Activated CD4-positive, alpha-beta T cell treated with anti-CD3 and anti-CD28 coated beads, Interleukin-2, amount 10 ng/mL, durations not matched to agents 24 days and 14 days (primary cell): ENCODE results near the gene HS3ST5. TPM values are rescaled to one million over a fixed set of nuclear protein-coding genes. Genes with fewer than 3 reads are reported as not detected.
"Not testable (repeated sequence)": the region's sequence is repeated elsewhere in the genome, so short reads cannot be mapped to it uniquely, and the experiment has no call there.

ENCODE experiments used
- DNase-seq: peaks from one replicate; pipeline ENCODE4 v3.0.0; 2022
- H3K27ac Mint-ChIP-seq: one replicate; pipeline ENCODE4 v1.8.0; 2022; ENCODE audit warnings: mild to moderate bottlenecking, mixed read lengths
- H3K27me3 Mint-ChIP-seq: one replicate; pipeline ENCODE4 v1.8.0; 2022; ENCODE audit warnings: mixed read lengths
- H3K36me3 Mint-ChIP-seq: one replicate; pipeline ENCODE4 v1.8.0; 2022; ENCODE audit warnings: low read depth, mild to moderate bottlenecking, mixed read lengths
- H3K4me1 Mint-ChIP-seq: one replicate; pipeline ENCODE4 v1.8.0; 2021; ENCODE audit warnings: mixed read lengths
- H3K4me3 Mint-ChIP-seq: one replicate; pipeline ENCODE4 v1.8.0; 2022; ENCODE audit warnings: mild to moderate bottlenecking, moderate library complexity, mixed read lengths
- H3K9me3 Mint-ChIP-seq: one replicate; pipeline ENCODE4 v1.8.0; 2021; ENCODE audit warnings: mixed read lengths
- intact Hi-C: fragments of 100-400 bp; cut with micrococcal nuclease; formaldehyde crosslinking; loops from one replicate; pipeline ENCODE4 v1.15.1; 2023
- total RNA-seq: library from RNA; stranded (reverse); gene quantifications from 2 replicates; pipeline ENCODE4 v1.2.3, GENCODE V29; 2022

HS3ST5 gene
- total RNA-seq, 1 donor from 2014 or later: not detected

DNA sequence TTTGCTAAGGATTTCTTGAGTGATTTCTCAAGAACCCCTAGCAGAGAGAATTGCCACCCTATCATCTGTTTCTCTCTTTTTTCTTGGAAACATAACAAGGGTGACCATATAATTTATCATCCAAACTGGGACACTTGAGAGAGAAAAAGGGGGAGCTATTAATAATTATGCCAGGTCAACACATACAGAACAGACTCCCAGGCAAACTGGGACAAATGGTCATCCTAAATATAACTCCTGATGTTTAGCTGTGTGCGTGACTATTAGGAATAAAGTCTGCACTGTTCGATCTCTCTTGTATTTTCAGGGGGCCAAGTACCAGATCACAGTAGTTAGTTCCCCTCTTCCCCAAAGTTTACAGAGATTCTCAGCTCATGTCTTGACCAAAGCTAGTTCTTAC lies 11.7 kb upstream of the HS3ST5 start:
- intact Hi-C loops: no loop called here
- no peaks in the 10 kb centered on the region for H3K27me3 Mint-ChIP-seq
- no peaks in the 10 kb centered on the region for H3K4me1 Mint-ChIP-seq
- no peak for DNase-seq
- no peaks in the 10 kb centered on the region for H3K9me3 Mint-ChIP-seq
- H3K27ac Mint-ChIP-seq: no peak overlapping the region
- H3K4me3 Mint-ChIP-seq: no peak overlapping the region
- no peaks in the 10 kb centered on the region for H3K36me3 Mint-ChIP-seq

DNA sequence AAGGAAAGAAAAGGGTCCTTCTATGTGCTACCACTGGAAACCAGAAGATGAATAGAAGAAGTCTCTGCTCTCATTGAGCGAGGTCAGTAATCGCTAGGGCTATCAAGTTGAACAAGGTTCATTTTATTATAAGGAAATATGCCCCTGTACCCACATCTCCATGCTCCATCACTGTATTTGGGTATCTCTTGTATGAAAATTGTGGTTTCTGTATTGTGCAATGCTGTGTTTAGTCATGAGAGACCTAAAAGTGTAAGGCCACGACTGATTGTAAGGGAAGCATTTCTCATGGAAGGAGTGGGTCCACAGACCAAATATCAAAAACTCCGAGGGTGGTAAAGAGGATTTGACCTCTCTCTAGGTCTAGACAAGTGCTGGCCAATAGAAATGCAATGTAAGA lies 3.6 kb upstream of the HS3ST5 start:
- DNase-seq: no peak
- H3K36me3 Mint-ChIP-seq: no peaks in the 10 kb centered on the region

DNA sequence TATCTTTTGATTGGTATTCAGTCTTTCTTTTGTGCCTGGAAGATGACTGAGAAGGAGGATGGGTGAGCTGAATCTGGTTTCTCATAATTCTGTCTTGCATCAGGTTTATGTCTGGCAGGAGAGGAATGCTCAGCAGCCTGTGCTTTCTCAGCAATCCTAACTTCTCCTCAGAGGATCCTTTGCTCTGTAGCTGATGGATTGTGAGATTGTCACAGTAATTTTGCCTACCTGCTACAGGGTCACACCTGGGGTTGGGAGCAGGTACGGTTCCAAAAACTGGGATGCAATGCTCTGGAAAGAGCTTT lies 2.1 kb upstream of the HS3ST5 start:
- Mint-ChIP-seq H3K27me3 (peaks cover 31% of the 10 kb centered on the region), H3K36me3 (no peaks in the 10 kb centered on the region), H3K27ac (no peak overlapping the region), H3K9me3 (no peaks in the 10 kb centered on the region), H3K4me1 (peaks cover 5% of the 10 kb centered on the region), H3K4me3 (no peak overlapping the region)
- no peak for DNase-seq
- intact Hi-C loops: no loop called here

More for the DNA sequence above, 3.6 kb upstream of the HS3ST5 start:
- H3K4me3 Mint-ChIP-seq: no peak overlapping the region
- H3K4me1 Mint-ChIP-seq: peaks cover 5% of the 10 kb centered on the region
- H3K27ac Mint-ChIP-seq: no peak overlapping the region
- H3K9me3 Mint-ChIP-seq: no peaks in the 10 kb centered on the region
- intact Hi-C loops: no loop called here
- peaks cover 22% of the 10 kb centered on the region for H3K27me3 Mint-ChIP-seq

DNA sequence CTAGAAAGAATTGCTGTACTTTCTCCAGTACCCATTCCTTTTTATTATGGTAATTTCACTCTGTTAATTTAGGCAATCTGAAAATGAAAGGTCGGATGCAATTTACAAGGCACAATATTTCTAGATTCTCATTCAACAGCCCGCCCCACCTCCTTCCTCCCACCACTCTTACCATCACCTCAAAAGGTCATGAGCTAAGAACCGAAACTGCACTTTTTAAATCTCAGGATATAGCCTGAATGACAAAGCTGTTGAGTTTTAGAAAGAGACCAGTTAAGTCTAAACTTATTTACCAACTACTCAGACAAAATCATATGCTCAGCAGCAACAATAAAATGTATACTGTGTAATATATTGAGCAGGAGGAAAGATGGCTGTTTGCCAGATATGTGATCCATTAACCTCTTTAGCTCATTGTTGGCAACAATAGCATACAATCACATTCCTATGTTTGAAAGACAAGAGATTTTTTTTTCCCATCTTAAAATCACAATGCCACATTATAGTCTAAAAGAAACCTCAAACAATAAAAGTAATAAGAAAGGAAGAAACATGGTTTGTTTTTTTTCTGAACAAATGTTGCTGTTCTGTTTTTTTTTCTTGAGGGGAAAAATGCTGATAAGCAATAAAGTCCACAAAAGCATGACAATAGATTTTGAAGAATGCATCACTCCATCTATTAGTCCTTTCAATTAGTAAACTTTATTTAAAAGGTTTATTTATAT lies 1.6 kb upstream of the HS3ST5 start:
- no peak overlapping the region for H3K4me3 Mint-ChIP-seq
- H3K27ac Mint-ChIP-seq: no peak overlapping the region
- no peaks in the 10 kb centered on the region for H3K36me3 Mint-ChIP-seq
- no peaks in the 10 kb centered on the region for H3K9me3 Mint-ChIP-seq
- no peak for DNase-seq
- H3K27me3 Mint-ChIP-seq: peaks cover 35% of the 10 kb centered on the region
- peaks cover 5% of the 10 kb centered on the region for H3K4me1 Mint-ChIP-seq
- intact Hi-C loops: no loop called here

DNA sequence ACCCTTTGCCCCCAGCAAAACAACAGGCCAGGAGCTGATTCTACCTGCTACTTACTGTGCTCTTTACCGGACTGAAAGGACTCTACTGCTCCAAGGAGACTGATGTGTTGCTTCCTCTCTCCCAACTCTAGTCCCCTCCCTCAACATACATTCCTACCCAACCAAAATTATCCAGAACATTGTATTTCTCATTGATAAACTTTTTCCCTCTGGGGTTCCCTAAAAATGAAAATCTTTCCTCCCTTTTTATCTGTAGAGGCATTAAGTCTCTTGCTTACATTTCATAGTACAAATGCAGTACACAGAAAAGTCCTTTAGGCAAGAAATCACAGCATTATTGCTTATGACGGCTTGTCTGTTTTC lies 940 bp upstream of the HS3ST5 start:
- H3K4me1 Mint-ChIP-seq: peaks cover 5% of the 10 kb centered on the region
- no peak for DNase-seq
- peaks cover 40% of the 10 kb centered on the region for H3K27me3 Mint-ChIP-seq
- H3K9me3 Mint-ChIP-seq: no peaks in the 10 kb centered on the region
- intact Hi-C loops: no loop called here
- no peaks in the 10 kb centered on the region for H3K36me3 Mint-ChIP-seq
- H3K27ac Mint-ChIP-seq: no peak overlapping the region
- peak overlapping the region; percentile 59 for H3K4me3 Mint-ChIP-seq

DNA sequence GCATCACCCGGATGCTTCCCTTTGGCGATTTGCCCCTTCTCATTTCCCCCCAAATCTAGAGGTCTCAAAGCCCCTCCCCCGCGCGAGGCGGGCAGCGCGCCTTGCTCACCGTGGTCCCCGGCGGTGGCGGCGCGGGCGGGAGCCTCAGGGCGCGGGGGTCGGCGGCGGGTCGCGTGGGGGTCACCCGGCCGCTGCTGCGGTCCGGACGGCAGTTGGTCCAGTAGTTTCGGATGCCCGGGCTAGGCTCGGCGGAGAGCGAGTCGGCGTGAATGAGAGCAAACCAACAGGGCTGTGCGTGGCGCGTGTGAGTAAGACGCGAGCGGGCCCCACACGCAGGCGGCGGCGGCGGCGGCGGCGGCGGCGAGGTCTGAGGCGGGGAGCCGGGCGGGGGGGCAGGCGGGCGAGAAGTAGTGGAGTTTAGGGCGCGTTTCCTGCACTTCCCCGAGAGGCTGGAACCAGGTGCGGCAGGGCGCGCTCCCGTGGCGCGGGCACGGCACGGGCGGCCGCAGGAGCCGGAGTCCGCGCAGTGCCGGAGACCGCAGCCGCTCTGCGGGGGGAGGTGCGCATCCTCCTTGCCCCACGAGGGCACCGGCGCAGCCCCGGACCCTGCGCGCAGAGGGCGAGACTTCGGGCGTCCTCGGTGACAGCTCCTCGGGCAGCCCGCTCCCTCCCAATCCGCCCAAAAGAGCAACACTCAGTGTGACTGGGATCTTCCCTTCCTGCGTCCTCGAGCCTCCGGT lies 567 bp downstream of the HS3ST5 start:
- Mint-ChIP-seq H3K27me3 (peaks cover 44% of the 10 kb centered on the region), H3K4me3 (no peak overlapping the region), H3K36me3 (no peaks in the 10 kb centered on the region), H3K4me1 (peaks cover 5% of the 10 kb centered on the region), H3K9me3 (no peaks in the 10 kb centered on the region), H3K27ac (no peak overlapping the region)
- intact Hi-C loops: no loop called here
- DNase-seq: no peak

DNA sequence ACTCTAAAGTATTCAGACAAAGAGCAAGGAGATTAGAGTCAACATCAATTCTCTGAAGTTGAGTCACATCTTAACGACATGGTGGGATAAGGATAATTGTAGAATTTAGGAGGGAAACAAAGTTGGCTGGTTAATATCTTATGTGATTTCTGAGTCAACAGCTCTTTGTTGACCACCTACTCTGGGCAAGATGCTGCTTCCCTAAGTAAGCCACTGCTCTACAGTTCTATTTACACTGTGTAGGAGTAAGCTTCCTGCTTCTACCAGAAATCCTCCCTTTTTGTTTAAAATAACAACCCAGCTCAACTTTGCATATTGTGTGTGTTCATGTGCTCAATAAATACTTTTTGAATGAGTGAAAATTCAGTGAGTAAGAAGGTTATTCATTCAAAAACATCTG lies 3.1 kb downstream of the HS3ST5 start:
- H3K27ac Mint-ChIP-seq: no peak overlapping the region
- DNase-seq: no peak
- H3K4me3 Mint-ChIP-seq: no peak overlapping the region
- H3K9me3 Mint-ChIP-seq: no peaks in the 10 kb centered on the region
- peaks cover 5% of the 10 kb centered on the region for H3K4me1 Mint-ChIP-seq
- intact Hi-C loops: no loop called here
- H3K27me3 Mint-ChIP-seq: peaks cover 39% of the 10 kb centered on the region
- no peaks in the 10 kb centered on the region for H3K36me3 Mint-ChIP-seq

DNA sequence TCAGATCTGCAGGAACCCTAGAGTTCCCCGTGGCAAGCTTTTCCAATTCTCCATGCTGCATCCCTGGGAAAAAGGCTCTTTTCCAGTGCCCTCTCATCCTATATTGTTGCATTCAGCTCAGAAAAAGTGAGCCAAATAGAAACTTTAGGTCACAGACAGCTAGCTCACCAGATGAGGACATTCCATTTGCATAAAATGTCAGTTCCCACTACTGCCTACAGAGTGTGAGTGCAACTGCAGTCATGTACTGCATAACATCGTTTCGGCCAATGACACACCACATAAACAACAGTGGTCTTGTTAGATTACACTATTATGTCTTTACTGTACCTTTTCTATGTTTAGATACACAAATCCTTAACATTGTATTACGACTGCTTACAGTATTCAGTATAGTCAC lies 8.6 kb downstream of the HS3ST5 start:
- Mint-ChIP-seq H3K36me3 (no peaks in the 10 kb centered on the region), H3K4me3 (no peak overlapping the region), H3K9me3 (no peaks in the 10 kb centered on the region), H3K27me3 (peaks cover 8% of the 10 kb centered on the region), H3K4me1 (no peaks in the 10 kb centered on the region), H3K27ac (no peak overlapping the region)
- intact Hi-C loops: no loop called here
- DNase-seq: no peak

DNA sequence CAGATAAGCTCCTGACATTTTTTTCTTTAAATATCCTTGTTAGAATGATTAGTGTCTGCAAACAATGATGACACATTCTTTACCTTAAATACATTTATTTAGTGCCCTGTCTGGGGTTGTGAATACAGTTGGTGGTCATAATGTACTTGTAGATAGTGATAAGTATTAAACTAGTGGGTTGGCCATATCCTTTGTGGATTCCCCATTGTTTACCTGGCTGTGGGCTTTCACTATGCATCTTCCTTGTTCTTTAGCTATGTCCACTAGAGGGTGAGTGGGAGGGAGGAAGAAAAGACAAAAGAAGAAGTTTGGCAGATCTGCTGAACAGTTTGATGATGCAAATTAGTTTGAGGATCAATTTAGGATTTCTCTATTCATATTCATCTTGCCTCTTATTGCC lies 15.7 kb downstream of the HS3ST5 start:
- Mint-ChIP-seq H3K4me1 (no peaks in the 10 kb centered on the region), H3K27ac (no peak overlapping the region), H3K27me3 (no peaks in the 10 kb centered on the region), H3K9me3 (no peaks in the 10 kb centered on the region), H3K4me3 (no peak overlapping the region), H3K36me3 (no peaks in the 10 kb centered on the region)
- DNase-seq: no peak
- intact Hi-C loops: no loop called here

DNA sequence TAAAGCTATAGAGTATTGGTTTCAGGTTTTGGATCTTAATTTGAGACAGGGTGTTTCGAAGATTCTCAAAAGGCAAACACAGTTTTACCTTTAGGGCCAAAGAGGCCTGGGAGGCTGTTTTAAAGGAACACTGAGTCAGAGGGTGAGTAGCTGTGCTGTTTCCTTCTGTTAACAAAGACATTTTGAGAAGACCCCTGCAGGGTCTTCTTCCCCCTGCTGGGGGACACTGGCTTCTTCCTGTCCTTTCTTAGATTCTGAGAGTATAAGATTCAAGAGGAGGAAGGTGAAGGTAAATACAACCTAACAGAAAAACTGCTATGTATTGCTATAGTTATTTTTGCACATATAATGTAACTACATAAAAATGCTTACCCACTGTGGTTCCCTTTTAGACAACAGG lies 19.0 kb downstream of the HS3ST5 start:
- no peaks in the 10 kb centered on the region for H3K36me3 Mint-ChIP-seq
- no peak for DNase-seq
- no peak overlapping the region for H3K27ac Mint-ChIP-seq
- no peaks in the 10 kb centered on the region for H3K9me3 Mint-ChIP-seq
- H3K4me3 Mint-ChIP-seq: no peak overlapping the region
- intact Hi-C loops: no loop called here
- H3K27me3 Mint-ChIP-seq: no peaks in the 10 kb centered on the region
- H3K4me1 Mint-ChIP-seq: no peaks in the 10 kb centered on the region

DNA sequence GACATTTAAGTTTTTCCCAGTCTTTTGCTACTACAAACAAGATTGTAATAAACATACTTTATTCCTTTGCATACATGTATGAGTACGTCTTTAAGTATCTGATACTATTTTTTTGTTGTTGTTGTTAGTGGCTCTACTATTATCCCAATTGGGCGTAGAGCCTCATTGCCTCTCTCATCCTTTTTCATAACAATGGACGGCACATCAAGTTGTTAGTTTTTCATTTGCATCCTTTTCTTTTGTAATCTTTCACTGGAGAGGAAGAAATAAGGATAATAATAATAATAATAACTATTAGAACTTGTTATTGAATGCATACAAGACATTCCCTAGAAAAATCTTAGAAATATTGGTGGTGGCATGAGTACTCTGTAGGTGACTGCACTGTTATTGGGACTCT lies 23.1 kb downstream of the HS3ST5 start:
- no peak overlapping the region for H3K27ac Mint-ChIP-seq
- DNase-seq: no peak
- intact Hi-C loops: no loop called here
- H3K9me3 Mint-ChIP-seq: no peaks in the 10 kb centered on the region
- H3K36me3 Mint-ChIP-seq: no peaks in the 10 kb centered on the region
- H3K27me3 Mint-ChIP-seq: no peaks in the 10 kb centered on the region
- no peaks in the 10 kb centered on the region for H3K4me1 Mint-ChIP-seq
- no peak overlapping the region for H3K4me3 Mint-ChIP-seq

DNA sequence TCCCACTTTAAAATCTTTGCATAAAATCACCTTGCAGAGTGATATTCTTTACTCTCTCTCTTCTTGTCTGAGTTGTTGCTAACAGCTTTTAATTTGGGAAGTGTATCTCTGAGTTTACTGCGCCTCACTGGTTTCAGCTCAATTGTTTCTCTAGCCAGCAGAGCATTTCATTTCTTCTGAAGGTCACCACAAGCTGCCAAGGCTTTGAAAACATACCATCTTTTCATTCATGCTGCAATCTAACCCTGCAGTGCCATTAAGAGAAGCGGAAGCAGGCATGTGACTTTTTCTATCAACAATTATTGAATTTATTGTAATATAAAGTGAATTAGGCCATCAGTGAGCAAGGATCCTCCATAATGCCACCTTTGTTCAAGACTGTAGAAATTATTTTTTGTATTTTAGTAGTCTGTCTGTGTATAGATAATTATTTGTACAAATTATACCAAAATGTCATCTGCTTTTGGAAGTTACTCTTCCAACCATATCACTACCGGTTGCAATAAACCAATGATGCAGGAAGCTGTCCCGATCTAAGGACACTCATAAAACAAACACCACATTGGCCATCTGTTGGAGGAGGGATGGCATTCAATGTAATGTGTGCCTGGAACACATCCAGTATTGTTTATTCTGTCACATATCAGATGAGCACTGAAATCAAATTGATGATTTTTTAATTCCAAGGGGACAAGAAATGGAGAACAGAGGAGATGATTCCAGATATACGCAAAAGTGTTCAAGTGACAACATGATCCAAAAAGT lies 26.8 kb downstream of the HS3ST5 start:
- Mint-ChIP-seq H3K27ac (no peak overlapping the region), H3K4me3 (no peak overlapping the region), H3K27me3 (no peaks in the 10 kb centered on the region), H3K36me3 (no peaks in the 10 kb centered on the region), H3K4me1 (no peaks in the 10 kb centered on the region), H3K9me3 (no peaks in the 10 kb centered on the region)
- no peak for DNase-seq
- intact Hi-C loops: no loop called here

DNA sequence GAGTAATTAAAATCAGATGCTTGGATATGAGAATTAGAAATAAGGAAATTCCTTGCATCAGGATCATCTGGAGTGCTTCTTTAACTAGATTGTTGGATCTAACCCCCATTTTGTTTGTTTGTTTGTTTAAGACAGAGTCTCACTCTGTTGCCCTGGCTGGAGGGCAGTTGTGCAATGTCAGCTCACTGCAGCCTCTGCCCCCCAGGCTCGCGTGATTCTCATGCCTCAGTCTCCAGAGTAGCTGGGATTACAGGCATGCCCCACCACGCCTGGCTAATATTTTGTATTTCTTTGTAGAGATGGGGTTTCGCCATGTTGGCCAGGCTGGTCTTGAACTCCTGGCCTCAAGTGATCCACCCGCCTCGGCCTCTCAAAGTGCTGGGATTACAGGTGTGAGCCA lies 29.0 kb downstream of the HS3ST5 start:
- DNase-seq, intact Hi-C loops, H3K9me3 Mint-ChIP-seq, H3K27ac Mint-ChIP-seq, H3K4me3 Mint-ChIP-seq, H3K4me1 Mint-ChIP-seq, H3K27me3 Mint-ChIP-seq, H3K36me3 Mint-ChIP-seq: not testable (repeated sequence)

DNA sequence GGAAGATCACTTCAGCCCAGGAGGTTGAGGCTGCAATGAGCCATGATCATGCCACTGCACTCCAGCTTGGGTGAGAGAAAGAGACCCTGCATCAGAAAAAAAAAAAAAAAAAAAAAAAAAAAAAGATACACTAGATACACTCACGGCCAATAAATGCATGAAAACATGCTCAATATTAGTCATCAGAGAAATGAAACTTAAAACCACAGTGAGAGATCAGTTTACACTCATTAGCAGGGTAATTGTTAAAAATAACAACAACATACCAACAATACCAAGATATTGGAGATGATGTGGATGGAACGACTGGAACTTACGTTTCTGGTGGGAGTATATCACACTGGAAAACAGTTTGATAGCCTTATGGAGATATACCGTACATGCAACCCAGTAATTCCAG lies 29.9 kb downstream of the HS3ST5 start:
- H3K27me3 Mint-ChIP-seq: no peaks in the 10 kb centered on the region
- H3K4me1 Mint-ChIP-seq: no peaks in the 10 kb centered on the region
- no peaks in the 10 kb centered on the region for H3K9me3 Mint-ChIP-seq
- H3K27ac Mint-ChIP-seq: no peak overlapping the region
- intact Hi-C loops: no loop called here
- no peak overlapping the region for H3K4me3 Mint-ChIP-seq
- DNase-seq: no peak
- H3K36me3 Mint-ChIP-seq: no peaks in the 10 kb centered on the region
